D721Med (cell line): ENCODE data around the gene LXN.
"Not testable (repeated sequence)": the region's sequence is repeated elsewhere in the genome, so short reads cannot be mapped to it uniquely, and the experiment has no call there.

Experiments used
- DNase-seq: peaks from one replicate; pipeline ENCODE4 v3.0.0; 2011; ENCODE audit warnings: low spot score; ENCODE audit not compliant: insufficient read length
- FAIRE-seq: peaks from 2 replicates; lab custom pipeline; 2011; peaks lifted over from hg19 to GRCh38; lab: Jason Lieb, UNC
- CTCF ChIP-seq: IDR thresholded peaks from 2 replicates; pipeline ENCODE4 v1.5.1; 2012; ENCODE audit warnings: mild to moderate bottlenecking, control low read depth; ENCODE audit not compliant: insufficient read depth; ENCODE audit errors: missing control alignments

LXN gene

GRCh38 chr3:158696618-158697017 is 24.2 kb upstream of the LXN start:
- FAIRE-seq (no peak), DNase-seq (no peak)
- no peak for TF ChIP-seq CTCF

GRCh38 chr3:158693866-158694456 is 21.5 kb upstream of the LXN start:
- FAIRE-seq, DNase-seq: not testable (repeated sequence)

- DNase-seq (no peak), FAIRE-seq (no peak)
- TF ChIP-seq CTCF: no peak
Observed at GRCh38 chr3:158685159-158685558, 12.7 kb upstream of the LXN start.

GRCh38 chr3:158683230-158683962 is 10.9 kb upstream of the LXN start:
- FAIRE-seq (no peak), DNase-seq (no peak)
- no peak for TF ChIP-seq CTCF

- DNase-seq: no peak
- no peak for FAIRE-seq
- TF ChIP-seq CTCF: no peak
Observed at GRCh38 chr3:158680861-158681260, 8.4 kb upstream of the LXN start.

- FAIRE-seq: no peak
- TF ChIP-seq CTCF: no peak
- DNase-seq: no peak
Observed at GRCh38 chr3:158679547-158680000, 7.1 kb upstream of the LXN start.

- FAIRE-seq (no peak), DNase-seq (no peak)
- TF ChIP-seq CTCF: no peak
Observed at GRCh38 chr3:158678687-158679086, 6.2 kb upstream of the LXN start.

- TF ChIP-seq CTCF: no peak
- FAIRE-seq: no peak
- DNase-seq: no peak
Observed at GRCh38 chr3:158671821-158672214, 630 bp downstream of the LXN start.
